H9 (cell line): Measurements from ENCODE around the gene NNT. TPM values are rescaled to one million over a fixed set of nuclear protein-coding genes. Genes with fewer than 3 reads are reported as not detected.

Experiments
- DNase-seq: peaks from one replicate; pipeline ENCODE4 v3.0.0-alpha.2; 2017
- H2AFZ ChIP-seq: one replicate; pipeline ENCODE4 v1.6.1; 2013; ENCODE audit warnings: mild to moderate bottlenecking, low read length, control low read depth, moderate library complexity
- H2AK5ac ChIP-seq: 2 replicates; pipeline ENCODE4 v1.6.1; 2013; ENCODE audit warnings: low read length, control low read depth, mixed read lengths; ENCODE audit not compliant: insufficient read length
- H2BK120ac ChIP-seq: one replicate; pipeline ENCODE4 v1.6.1; 2013; ENCODE audit warnings: low read depth, mild to moderate bottlenecking, low read length, control low read depth, inconsistent platforms; ENCODE audit not compliant: poor library complexity, severe bottlenecking
- H2BK12ac ChIP-seq: 2 replicates; pipeline ENCODE4 v1.6.1; 2013; ENCODE audit warnings: low read length, control low read depth, mixed read lengths, low read depth; ENCODE audit not compliant: insufficient read length
- H2BK15ac ChIP-seq: 2 replicates; pipeline ENCODE4 v1.6.1; 2013; ENCODE audit warnings: low read depth, low read length, control low read depth
- H2BK20ac ChIP-seq: one replicate; pipeline ENCODE4 v1.6.1; 2013; ENCODE audit warnings: low read depth, mild to moderate bottlenecking, low read length, control low read depth, inconsistent platforms; ENCODE audit not compliant: poor library complexity, severe bottlenecking
- H2BK5ac ChIP-seq: 2 replicates; pipeline ENCODE4 v1.6.1; 2013; ENCODE audit warnings: low read length, control low read depth, mixed read lengths; ENCODE audit not compliant: insufficient read length
- H3K14ac ChIP-seq: 2 replicates; pipeline ENCODE4 v1.6.1; 2013; ENCODE audit warnings: low read length, control low read depth; ENCODE audit not compliant: insufficient read depth
- H3K18ac ChIP-seq: 2 replicates; pipeline ENCODE4 v1.6.1; 2013; ENCODE audit warnings: low read depth, mild to moderate bottlenecking, mixed read lengths, low read length, control low read depth; ENCODE audit not compliant: insufficient read length
- H3K23ac ChIP-seq: 2 replicates; pipeline ENCODE4 v1.6.1; 2013; ENCODE audit warnings: low read length, control low read depth, mixed read lengths, low read depth; ENCODE audit not compliant: insufficient read length
- H3K23me2 ChIP-seq: 2 replicates; pipeline ENCODE4 v1.6.1; 2013; ENCODE audit warnings: low read depth, mild to moderate bottlenecking, mixed read lengths, low read length, control low read depth; ENCODE audit not compliant: insufficient read length, poor library complexity, severe bottlenecking
- H3K27ac ChIP-seq: 2 replicates; pipeline ENCODE4 v1.5.1; 2013; ENCODE audit warnings: low read length, control low read depth, mixed read lengths, low read depth; ENCODE audit not compliant: insufficient read length
- H3K27me3 ChIP-seq: 2 replicates; pipeline ENCODE4 v1.6.1; 2013; ENCODE audit warnings: low read length, control low read depth, inconsistent platforms; ENCODE audit not compliant: insufficient read depth
- H3K4ac ChIP-seq: 2 replicates; pipeline ENCODE4 v1.6.1; 2013; ENCODE audit warnings: low read depth, mild to moderate bottlenecking, control low read depth, inconsistent platforms, low read length, moderate library complexity
- H3K4me1 ChIP-seq: 2 replicates; pipeline ENCODE4 v1.6.1; 2013; ENCODE audit warnings: low read length, control low read depth, inconsistent platforms; ENCODE audit not compliant: insufficient read depth
- H3K4me2 ChIP-seq: 2 replicates; pipeline ENCODE4 v1.6.1; 2013; ENCODE audit warnings: low read length, control low read depth, mixed read lengths; ENCODE audit not compliant: insufficient read length, insufficient read depth
- H3K56ac ChIP-seq: 2 replicates; pipeline ENCODE4 v1.6.1; 2013; ENCODE audit warnings: low read depth, mild to moderate bottlenecking, mixed read lengths, low read length, control low read depth; ENCODE audit not compliant: insufficient read length
- H3K79me1 ChIP-seq: 2 replicates; pipeline ENCODE4 v1.6.1; 2013; ENCODE audit warnings: low read depth, mild to moderate bottlenecking, moderate library complexity, low read length, control low read depth, inconsistent platforms; ENCODE audit not compliant: insufficient read depth, poor library complexity, severe bottlenecking
- H3K79me2 ChIP-seq: 2 replicates; pipeline ENCODE4 v1.6.1; 2013; ENCODE audit warnings: low read length, control low read depth, inconsistent platforms; ENCODE audit not compliant: insufficient read depth
- H3K9ac ChIP-seq: 2 replicates; pipeline ENCODE4 v1.6.1; 2013; ENCODE audit warnings: low read length, control low read depth, mixed read lengths; ENCODE audit not compliant: insufficient read length; ENCODE audit errors: extremely low read depth
- H3K9me3 ChIP-seq: one replicate; pipeline ENCODE4 v1.6.1; 2013; ENCODE audit warnings: low read depth, low read length, inconsistent platforms; ENCODE audit not compliant: control insufficient read depth
- H3T11ph ChIP-seq: one replicate; pipeline ENCODE4 v1.6.1; 2013; ENCODE audit warnings: mild to moderate bottlenecking, low read length, control low read depth, inconsistent platforms
- H4K20me1 ChIP-seq: one replicate; pipeline ENCODE4 v1.6.1; 2013; ENCODE audit not compliant: control insufficient read depth, insufficient read length, insufficient read depth
- H4K5ac ChIP-seq: 2 replicates; pipeline ENCODE4 v1.6.1; 2013; ENCODE audit warnings: low read depth, mild to moderate bottlenecking, mixed read lengths, low read length, control low read depth; ENCODE audit not compliant: insufficient read length
- H4K8ac ChIP-seq: replicated peaks from 2 replicates; pipeline ENCODE4 v1.6.1; 2013; ENCODE audit warnings: low read length, control low read depth, mixed read lengths, low read depth; ENCODE audit not compliant: insufficient read length
- H4K91ac ChIP-seq: 2 replicates; pipeline ENCODE4 v1.6.1; 2013; ENCODE audit warnings: low read depth, mild to moderate bottlenecking, moderate library complexity, mixed read lengths, low read length, control low read depth; ENCODE audit not compliant: insufficient read length
- H3K27ac Mint-ChIP-seq, 3 experiments: 2 replicates in 2 of 3; 3 replicates in 1 of 3; pipeline ENCODE4 v1.8.0; 2020 to 2021; ENCODE audit warnings: mixed read lengths in 3 of 3, mild to moderate bottlenecking in 1 of 3, moderate library complexity in 1 of 3
- H3K27me3 Mint-ChIP-seq: 2 replicates; pipeline ENCODE4 v1.8.0; 2021; ENCODE audit warnings: low read depth, mild to moderate bottlenecking, moderate library complexity, mixed read lengths
- H3K36me3 Mint-ChIP-seq, 3 experiments: 2 replicates in 2 of 3; 3 replicates in 1 of 3; pipeline ENCODE4 v1.8.0; 2020 to 2021; ENCODE audit warnings: low read depth in 3 of 3, mixed read lengths in 3 of 3; ENCODE audit not compliant: insufficient read depth in 1 of 3
- H3K4me1 Mint-ChIP-seq, 2 experiments: 2 replicates each; pipeline ENCODE4 v1.8.0; 2020; ENCODE audit warnings: mixed read lengths in 2 of 2
- H3K4me3 Mint-ChIP-seq, 2 experiments: 2 replicates in 1 of 2; 3 replicates in 1 of 2; pipeline ENCODE4 v1.8.0; 2020 to 2021; ENCODE audit warnings: mild to moderate bottlenecking in 2 of 2, mixed read lengths in 2 of 2, moderate library complexity in 1 of 2
- H3K9me3 Mint-ChIP-seq, 2 experiments: 2 replicates in 1 of 2; 3 replicates in 1 of 2; pipeline ENCODE4 v1.8.0; 2020; ENCODE audit warnings: mild to moderate bottlenecking in 2 of 2, mixed read lengths in 2 of 2, moderate library complexity in 1 of 2
- CTCF ChIP-seq: fragments of 200-600 bp; sonication (generic); conservative IDR thresholded peaks from 3 replicates; pipeline ENCODE4 v1.8.0; 2021; ENCODE audit warnings: antibody characterized with exemption, mild to moderate bottlenecking
- WGBS: extraction: QIAGEN DNeasy Blood & Tissue Kit; methylation state at CpG from one replicate; pipeline ENCODE4 v1.1.7; 2013; ENCODE audit warnings: missing lambda C conversion rate, low lambda C conversion rate, mixed read lengths; ENCODE audit not compliant: insufficient read length; ENCODE audit errors: extremely low coverage; 5-methylcytosine and 5-hydroxymethylcytosine counted together
- total RNA-seq: library from RNA; stranded (reverse); gene quantifications from 2 replicates; pipeline ENCODE4 v1.2.1, GENCODE V29; 2021

The NNT gene
- total RNA-seq, 1 experiment from 2014 or later = 27.6 TPM

GRCh38 chr5:43699910-43700309 lies 96.9 kb downstream of the NNT start:
- H3K14ac ChIP-seq = no peak overlapping the region
- H4K8ac ChIP-seq = no peak overlapping the region
- no peaks in the 10 kb centered on the region for H3K79me2 ChIP-seq
- H4K91ac ChIP-seq = no peak overlapping the region
- Mint-ChIP-seq H3K4me3 (no peak overlapping the region), H3K4me1 (no peaks in the 10 kb centered on the region), H3K36me3 (peaks cover 11 to 23% (median 18%) of the 10 kb centered on the region in 3 experiments), H3K27me3 (no peaks in the 10 kb centered on the region), H3K9me3 (peaks cover 18 to 21% of the 10 kb centered on the region in 2 experiments), H3K27ac (no peak overlapping the region)
- no peak overlapping the region for H3K4ac ChIP-seq
- TF ChIP-seq CTCF = no peak
- no peak overlapping the region for H3T11ph ChIP-seq
- H3K9ac ChIP-seq = no peak overlapping the region
- no peaks in the 10 kb centered on the region for H3K27me3 ChIP-seq
- no peaks in the 10 kb centered on the region for H3K9me3 ChIP-seq
- no peaks in the 10 kb centered on the region for H4K20me1 ChIP-seq
- H3K18ac ChIP-seq = no peak overlapping the region
- H3K27ac ChIP-seq = no peak overlapping the region
- no peak overlapping the region for H3K56ac ChIP-seq
- H2BK20ac ChIP-seq = no peak overlapping the region
- no peak overlapping the region for H2BK12ac ChIP-seq
- no peak overlapping the region for H2AFZ ChIP-seq
- no peak overlapping the region for H2BK120ac ChIP-seq
- H4K5ac ChIP-seq = no peak overlapping the region
- H3K4me1 ChIP-seq = no peaks in the 10 kb centered on the region
- H3K23ac ChIP-seq = no peak overlapping the region
- no peak overlapping the region for H2AK5ac ChIP-seq
- no peak overlapping the region for H3K4me2 ChIP-seq
- WGBS = no CpG with 5 or more reads among the region's 1 CpG
- H3K79me1 ChIP-seq = no peaks in the 10 kb centered on the region
- no peak overlapping the region for H2BK15ac ChIP-seq
- DNase-seq = no peak
- no peaks in the 10 kb centered on the region for H3K23me2 ChIP-seq
- no peak overlapping the region for H2BK5ac ChIP-seq
